GM12801 (cell line): ENCODE data around the gene CFAP43.

Source experiments
- CTCF ChIP-seq: IDR thresholded peaks from one replicate; pipeline ENCODE4 v1.5.1; 2011; ENCODE audit warnings: control low read depth; ENCODE audit not compliant: insufficient read length; ENCODE audit errors: extremely low read depth

CFAP43 gene

GRCh38 chr10:104245066-104245632 lies 13.0 kb upstream of the CFAP43 start:
- no peak for TF ChIP-seq CTCF

DNA sequence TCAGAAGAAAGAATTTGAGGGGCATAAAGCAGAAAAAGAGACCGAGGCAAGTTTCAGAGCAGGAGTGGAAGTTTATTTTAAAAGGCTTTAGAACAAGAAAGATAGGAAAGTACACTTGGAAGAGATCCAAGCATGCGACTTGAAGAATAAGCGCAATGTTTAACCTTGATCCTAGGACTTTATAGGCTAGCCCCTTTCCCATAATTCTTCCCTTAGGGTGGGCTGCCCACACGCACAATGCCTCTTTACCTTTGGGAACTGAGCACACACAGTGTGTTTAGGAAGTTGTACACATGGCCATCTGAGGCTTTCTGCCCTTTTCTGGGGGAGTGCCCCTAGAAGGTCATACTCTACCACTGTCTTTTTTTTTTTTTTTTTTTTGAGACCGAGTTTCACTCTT lies 11.3 kb upstream of the CFAP43 start:
- no peak for TF ChIP-seq CTCF

GRCh38 chr10:104242545-104242944 lies 10.4 kb upstream of the CFAP43 start:
- no peak for TF ChIP-seq CTCF

DNA sequence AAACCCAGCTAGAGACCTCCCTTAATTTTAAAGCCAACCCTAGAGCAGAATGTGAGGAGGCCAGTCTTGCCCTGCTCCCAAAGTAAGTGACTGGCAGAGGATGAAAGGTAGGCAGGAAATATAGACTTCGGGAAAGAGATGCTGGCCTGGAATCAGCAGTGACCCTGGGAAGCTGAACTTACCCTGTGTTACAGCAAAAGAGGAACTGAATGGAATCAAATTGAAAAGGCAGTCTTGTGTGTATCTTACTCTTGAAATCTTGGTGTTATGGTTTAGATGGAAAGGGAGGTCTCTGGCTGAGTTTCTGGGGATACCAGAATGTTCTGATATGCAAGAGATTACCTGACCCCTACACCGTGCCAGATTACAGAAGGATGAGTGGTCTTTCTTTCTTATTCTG lies 7.9 kb upstream of the CFAP43 start:
- no peak for TF ChIP-seq CTCF

- TF ChIP-seq CTCF = no peak
Observed at GRCh38 chr10:104235801-104236200, 3.6 kb upstream of the CFAP43 start.

GRCh38 chr10:104234934-104235333 lies 2.8 kb upstream of the CFAP43 start:
- no peak for TF ChIP-seq CTCF

GRCh38 chr10:104233817-104234216 lies 1.7 kb upstream of the CFAP43 start:
- TF ChIP-seq CTCF = no peak
